NCI-H2196 (cell line): Measurements from ENCODE around the gene UBR4.

Experiments used
- DNase-seq: peaks from one replicate; lab custom pipeline; 2025; ENCODE audit not compliant: unreplicated experiment; lab: John Stamatoyannopoulos, UW

UBR4 gene

GRCh38 chr1:19073311-19074186 lies 136.5 kb downstream of the UBR4 start:
- peak; percentile 22 for DNase-seq

- DNase-seq = no peak
Observed at GRCh38 chr1:19072285-19072981, 137.6 kb downstream of the UBR4 start.

GRCh38 chr1:19071674-19072281 lies 138.3 kb downstream of the UBR4 start:
- no peak for DNase-seq

- no peak for DNase-seq
Observed at GRCh38 chr1:19070891-19071621, 139.0 kb downstream of the UBR4 start.

- DNase-seq = no peak
Observed at GRCh38 chr1:19070197-19070651, 139.8 kb downstream of the UBR4 start.

GRCh38 chr1:19068639-19069276 lies 141.3 kb downstream of the UBR4 start:
- no peak for DNase-seq

GRCh38 chr1:19067912-19068638 lies 142.0 kb downstream of the UBR4 start:
- DNase-seq = no peak

GRCh38 chr1:19067182-19067911 lies 142.7 kb downstream of the UBR4 start:
- peak; percentile 34 for DNase-seq

- DNase-seq = no peak
Observed at GRCh38 chr1:19066874-19067181, 143.2 kb downstream of the UBR4 start.

- peak; percentile 55 for DNase-seq
Observed at GRCh38 chr1:19066248-19066873, 143.7 kb downstream of the UBR4 start.

- DNase-seq = peak; percentile 67
Observed at GRCh38 chr1:19065526-19066247, 144.4 kb downstream of the UBR4 start.

GRCh38 chr1:19064906-19065450 lies 145.1 kb downstream of the UBR4 start:
- no peak for DNase-seq

- no peak for DNase-seq
Observed at GRCh38 chr1:19063122-19063521, 146.9 kb downstream of the UBR4 start.

- DNase-seq = peak; percentile 20
Observed at GRCh38 chr1:19062258-19063029, 147.6 kb downstream of the UBR4 start.

GRCh38 chr1:19061798-19062197 lies 148.3 kb downstream of the UBR4 start:
- no peak for DNase-seq

- DNase-seq = no peak
Observed at GRCh38 chr1:19061343-19061742, 148.7 kb downstream of the UBR4 start.

- DNase-seq = no peak
Observed at GRCh38 chr1:19059773-19060172, 150.3 kb downstream of the UBR4 start.
